ENCODE results near the gene FAM20C.
"Not testable (repeated sequence)": the region's sequence is repeated elsewhere in the genome, so short reads cannot be mapped to it uniquely, and the experiment has no call there.

FAM20C gene

DNA sequence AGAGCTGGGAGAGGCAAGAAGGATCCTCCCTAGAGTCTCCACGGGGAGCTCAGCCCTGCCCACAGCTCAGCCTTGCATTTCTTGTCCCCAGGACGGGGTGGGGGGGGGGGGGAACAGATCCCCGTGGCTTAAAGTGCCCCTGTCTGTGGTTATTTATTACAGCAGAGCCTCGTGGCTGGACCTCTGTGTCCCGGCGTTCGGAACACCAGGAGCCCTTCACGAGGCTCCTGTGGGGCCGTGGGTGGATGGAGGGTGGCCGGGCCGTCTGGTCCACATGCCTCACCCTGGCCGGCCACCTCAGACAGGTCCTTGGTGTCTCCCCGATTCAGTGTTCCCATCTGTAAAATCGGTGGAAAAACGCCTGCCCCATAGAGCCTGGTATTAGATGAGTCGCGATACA is 37.9 kb downstream of the FAM20C start:
- no peak for DNase-seq

DNA sequence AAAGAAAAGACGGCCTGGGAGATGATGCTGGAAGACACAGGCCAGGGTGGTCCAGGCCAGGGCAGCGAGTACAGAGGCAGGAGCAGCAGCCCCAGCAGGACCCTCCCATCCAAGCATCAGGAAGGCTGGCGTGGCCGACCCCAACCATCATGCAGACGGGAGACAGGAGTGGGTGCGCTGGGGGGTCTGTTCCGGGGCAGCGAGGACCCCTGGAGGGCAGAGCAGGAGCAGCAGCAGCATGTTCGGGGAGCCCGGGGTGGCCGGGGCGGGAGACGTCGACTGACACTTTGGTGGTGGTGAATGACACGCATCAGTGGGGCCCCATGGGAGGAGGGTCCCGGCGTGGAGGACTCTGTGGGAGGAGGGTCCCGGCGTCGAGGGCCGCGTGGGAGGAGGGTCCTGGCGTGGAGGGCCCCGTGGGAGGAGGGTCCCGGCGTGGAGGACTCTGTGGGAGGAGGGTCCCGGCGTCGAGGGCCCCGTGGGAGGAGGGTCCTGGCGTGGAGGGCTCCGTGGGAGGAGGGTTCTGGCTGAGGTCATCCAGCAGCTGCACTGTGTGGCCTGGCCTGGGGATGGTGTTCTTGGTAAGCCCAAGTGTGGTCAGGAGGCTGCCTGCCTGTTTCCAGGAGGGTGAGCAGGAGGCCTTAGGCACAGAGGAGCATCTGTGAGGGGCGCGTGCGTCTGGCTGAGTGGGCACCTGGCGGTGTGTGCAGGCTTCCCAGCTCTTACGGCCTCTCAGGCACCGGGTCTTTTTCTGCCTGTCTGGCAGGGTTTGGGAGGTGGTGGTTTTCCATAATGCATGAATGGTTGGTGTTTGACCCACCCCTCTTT is 38.9 kb downstream of the FAM20C start:
- DNase-seq: no peak

DNA sequence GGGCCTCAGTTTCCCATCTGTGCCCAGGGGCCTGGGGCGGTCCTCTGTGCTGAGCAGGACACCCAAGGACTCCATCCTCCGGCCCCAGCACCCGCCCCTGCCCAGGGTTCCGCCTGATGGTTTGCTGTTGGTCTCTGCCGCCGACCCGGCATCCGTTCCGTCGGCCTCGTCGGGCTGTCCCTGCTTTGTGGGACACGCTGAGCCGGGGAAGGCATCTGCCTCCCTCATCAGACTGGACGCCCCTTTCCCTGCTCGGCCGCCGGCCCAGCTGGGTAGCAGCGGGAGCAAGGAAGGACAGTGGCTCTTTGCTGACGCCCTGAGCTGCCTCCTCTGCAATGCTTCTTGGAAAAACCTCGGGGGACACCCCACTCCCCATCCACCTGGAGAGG is 39.5 kb downstream of the FAM20C start:
- no peak for DNase-seq

DNA sequence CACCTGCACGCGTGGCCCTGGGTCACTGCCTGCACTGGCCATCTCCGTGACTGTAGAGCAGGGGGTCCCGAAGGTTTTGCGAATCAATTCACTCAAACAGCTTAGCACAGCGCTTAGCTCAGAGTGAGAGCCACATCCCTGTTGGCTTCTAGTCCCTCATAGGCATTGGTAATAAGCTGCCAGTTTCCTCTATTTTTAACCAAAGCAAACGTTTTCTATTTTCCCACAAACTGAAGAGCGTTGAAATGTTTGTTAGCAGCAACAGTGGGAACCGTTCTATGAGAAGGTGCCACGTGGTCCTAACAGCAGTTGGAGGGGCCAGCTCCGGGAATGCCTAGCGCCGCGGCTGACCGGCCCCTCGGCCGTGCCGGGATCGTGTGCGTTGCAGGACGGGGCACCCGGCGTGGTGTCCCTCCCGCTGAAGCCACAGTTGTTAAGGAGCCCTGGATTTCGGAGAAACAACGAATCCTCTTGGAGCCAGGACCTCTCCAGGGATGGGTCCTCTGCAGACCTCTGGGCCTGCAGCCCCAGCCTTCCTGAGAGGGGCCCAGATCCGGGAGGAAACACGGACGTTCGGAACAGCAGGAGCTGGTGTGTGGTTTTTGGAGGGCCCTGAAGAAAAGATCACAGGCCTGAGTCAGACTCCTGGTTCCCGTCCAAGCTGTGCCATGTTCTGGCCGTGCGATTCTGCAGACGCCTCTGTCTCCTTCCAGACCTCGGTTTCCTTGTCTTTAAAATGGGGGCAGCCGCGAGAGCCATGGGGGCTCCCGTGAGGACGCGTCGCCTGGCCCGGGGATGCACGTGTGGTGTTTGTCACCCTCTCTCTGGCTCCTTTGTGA is 40.3 kb downstream of the FAM20C start:
- DNase-seq: no peak

DNA sequence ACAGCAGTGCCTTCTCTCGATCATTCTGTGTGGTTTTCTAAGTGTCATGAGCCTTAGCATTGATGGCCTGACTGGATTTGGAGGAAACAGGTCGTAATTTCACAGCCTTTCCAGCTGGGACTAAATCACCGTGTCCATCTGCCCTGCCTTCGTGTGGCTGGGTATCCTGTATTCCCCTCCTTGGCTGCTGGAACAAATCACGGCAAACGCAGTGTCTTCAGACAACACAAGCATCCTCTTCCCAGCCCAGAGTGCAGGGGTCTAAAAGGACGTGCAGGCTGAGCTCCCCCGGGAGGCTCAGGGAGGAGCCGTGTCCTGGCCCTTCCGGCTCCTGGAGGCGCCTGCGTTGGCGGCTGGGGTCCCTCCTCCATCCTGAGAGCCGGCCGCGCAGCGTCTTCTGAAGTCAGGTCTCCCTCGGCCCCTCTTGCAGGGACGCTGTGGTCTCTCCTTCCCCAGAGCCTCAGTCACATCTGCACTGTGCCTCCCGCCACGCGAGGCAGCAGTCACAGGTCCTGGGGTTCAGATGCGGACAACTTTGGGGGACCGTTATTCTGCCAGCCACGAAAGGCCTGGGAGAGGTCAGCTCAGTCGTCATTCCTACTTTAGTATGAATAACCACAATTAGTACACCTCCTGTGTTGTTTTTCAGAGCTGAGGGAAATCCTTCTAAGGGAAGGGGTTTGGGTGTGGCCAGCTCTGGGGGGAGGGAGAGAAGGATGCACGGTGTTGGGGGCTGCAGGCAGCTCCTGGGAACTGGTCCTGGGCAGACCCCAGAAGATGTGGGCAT is 41.1 kb downstream of the FAM20C start:
- DNase-seq: no peak

DNA sequence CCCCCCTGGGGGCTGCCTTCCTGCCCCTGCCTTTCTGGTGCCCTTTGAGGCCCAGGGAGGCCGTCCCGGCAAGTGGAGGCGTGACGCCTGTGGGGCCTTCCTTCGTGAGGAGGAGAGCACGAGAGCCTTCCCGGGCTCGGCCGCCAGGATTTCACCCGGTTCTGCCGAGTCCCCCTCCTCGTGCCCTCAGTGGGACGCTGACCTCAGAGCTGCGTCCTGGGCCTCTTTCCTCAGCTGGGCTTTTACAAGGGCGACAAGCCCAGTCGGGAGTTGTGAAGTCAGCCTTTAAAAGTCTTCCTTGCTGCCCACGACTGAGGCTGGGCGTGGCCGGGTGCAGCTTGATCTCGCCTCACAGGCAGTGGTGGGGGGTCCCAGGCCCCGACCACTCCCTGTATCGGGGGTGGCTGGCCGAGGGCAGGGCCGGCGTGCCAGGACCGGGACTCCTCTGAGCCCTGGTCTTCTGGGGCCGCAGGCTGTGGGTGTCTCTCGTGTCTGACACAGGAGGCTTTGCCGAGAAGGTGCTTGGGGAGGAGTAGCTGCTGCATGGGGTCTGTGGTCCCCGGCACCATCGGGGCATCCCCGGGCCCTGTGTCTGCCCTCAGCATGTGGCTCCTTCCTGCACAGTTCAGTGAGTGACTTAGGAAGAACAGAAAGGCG is 41.8 kb downstream of the FAM20C start:
- no peak for DNase-seq

DNA sequence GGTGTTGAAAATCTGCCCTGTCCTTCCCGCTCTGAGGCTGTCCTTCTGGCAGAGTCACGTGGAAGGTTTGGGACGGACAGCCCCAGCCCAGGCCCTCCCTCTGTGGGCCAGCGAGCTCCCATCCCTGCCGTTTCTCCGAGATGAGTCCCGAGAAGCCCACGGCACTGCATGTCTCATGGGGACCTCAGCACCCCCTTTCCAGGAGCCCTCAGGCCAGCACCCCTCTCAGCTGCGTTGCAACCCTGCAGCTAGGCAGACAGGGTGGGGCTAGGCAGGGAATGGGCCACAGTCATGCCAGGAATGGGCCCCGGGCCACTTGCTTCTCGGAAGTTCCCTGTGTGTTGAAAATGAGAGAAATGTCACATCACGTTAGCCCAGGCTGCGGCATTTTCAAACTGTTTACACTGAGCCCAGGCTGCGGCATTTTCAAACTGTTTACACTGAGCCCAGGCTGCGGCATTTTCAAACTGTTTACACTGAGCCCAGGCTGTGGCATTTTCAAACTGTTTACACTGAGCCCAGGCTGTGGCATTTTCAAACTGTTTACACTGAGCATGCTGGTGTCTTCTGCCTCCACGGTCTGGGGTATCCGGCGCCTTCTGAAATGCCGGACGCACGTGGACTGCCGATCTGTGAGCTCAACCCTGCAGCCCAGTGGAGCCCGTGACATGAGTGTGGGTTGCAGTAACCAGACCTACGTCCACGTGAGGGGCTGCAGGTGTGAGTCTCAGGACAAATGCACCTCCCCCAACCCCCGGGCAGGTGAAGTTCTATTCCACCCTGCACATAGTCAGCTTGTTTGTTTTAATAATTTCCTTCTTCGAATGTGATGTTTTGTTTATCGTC is 42.6 kb downstream of the FAM20C start:
- DNase-seq: no peak

DNA sequence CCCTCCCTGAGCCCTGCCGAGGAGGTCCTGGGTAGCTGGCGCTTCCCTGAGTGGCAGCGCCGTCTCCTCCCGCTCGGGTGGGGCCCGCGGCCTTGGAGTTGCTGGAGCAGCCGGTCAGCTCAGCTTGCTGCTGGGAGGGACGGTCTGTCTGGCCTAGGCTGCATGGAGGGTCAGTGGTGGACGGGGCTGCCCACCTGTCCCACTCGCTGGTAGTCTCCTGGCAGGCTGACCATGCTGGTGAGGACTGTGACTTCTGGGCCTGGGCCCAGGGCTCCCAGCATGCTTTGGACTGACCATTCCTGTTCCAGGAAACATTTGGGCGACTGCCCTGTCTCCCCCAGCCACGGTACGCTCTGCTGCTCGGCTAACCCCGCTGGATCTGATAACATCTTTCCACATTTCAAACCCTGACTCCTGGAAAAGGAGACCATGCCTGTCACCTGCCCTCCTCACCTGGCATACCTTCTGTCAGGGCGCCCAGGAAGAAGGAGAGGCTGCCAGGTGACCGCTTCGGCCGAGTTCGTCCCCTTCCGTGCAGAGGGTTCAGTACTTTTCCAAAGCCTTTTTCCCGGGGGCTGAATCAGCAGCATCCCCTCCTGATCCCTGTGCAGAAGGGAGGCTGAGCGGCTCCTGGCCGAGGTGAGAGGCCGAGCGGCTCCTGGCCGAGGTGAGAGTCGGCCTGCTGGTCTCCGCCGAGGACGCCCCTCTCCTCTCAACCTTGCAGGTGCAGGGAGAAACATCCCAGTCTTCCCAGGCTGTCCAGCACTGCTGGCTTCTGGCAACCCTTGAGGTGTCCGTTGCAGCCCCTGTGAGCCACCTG is 43.4 kb downstream of the FAM20C start:
- DNase-seq: no peak

DNA sequence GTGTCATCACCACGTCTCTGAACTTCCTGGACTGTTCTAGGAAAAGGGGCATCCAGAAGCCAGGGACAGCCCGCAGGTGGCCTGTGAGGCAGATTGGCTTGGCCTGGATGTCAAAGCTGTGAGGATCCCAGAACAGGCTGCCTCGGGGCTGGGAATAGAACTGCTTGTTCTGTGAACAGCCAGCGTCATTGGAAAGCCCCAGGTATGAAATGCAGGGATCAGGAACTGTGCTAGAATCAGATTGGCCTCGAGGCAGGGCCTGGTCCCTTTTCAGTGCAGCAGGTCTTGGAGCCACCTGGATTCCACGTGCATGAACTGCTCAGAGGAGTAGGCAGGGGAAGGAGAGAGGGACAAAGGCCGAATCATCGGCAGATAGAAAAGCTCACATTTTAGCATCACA is 44.6 kb downstream of the FAM20C start:
- DNase-seq: no peak

DNA sequence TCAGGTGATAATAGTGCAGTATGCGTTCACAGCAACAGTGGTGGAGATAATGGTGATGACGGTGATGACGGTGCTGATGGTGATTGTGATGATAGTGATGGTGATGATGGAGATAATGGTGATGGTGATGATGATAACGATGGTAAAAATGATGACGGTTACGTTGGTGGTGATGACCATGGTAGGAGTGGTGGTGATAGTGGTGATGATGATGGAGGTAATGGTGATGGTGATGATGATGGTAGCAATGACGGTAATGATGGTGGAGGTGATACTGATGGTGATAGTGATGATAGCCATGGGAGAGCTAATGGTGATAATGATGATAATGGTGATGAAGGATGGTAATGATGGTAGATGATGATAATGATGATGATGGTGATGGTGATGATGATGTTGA is 45.0 kb downstream of the FAM20C start:
- no peak for DNase-seq

DNA sequence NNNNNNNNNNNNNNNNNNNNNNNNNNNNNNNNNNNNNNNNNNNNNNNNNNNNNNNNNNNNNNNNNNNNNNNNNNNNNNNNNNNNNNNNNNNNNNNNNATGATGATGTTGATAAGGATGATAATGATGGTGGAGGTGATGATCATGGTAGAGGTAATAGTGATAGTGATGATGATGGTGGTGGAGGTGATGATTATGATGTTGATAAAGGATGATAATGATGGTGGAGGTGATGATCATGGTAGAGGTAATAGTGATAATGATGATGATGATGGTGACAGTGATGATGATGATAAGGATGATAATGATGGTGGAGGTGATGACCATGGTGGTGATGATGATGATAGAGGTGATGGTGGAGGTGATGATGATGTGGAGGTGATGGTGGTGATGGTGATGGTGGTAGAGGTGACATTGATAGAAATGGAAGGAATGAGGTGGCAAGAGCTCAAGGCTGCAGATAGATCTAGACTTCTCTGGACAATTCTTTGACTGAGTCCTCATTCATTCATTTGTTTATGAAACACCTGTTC is 47.8 kb downstream of the FAM20C start:
- no peak for DNase-seq

DNA sequence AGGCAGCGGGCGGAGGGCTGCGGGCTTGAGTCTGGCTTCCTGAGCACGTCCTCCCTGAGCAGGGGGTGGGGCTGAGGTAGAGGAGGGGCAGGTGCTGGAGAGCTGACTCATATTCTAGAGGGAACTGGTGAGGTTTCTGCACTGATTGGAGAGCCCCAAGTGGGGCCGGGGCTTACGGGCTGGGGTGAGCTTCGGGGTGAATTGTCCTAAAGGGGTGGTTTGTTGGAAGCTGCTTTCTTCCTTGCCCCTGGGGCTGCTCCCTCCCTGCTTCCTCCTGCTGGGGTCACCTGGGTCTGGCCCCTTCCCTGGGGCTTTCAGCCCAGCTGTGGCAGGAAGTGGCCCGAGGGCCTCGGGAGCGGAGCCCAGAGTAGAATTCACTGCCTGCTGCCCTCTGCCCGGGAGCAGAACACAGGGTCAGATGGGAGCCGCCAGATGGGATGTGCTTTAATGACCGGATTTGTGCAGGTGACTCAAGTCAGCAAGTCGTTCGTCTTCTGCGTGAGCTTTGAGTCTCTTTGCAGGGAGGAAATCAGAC is 48.6 kb downstream of the FAM20C start:
- peak; percentile 15 to 25 for DNase-seq

DNA sequence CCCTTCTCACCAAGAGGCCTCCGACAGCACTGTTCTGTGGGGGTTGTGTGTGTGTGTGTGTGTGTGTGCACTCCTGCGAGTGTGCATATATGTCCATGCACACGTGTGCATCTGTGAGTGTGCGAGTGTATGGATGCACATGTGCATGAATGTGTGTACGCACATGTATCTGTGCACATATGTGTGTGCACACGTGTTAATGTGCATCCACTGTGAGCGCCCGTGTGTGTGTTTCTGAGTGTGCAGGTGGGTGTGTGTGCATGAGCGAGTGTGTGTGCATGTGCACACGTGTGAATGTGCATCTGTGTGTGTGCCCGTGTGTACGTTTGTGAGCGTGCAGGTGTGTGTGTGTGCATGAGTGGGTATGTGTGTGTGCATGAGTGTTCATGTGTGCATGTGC is 49.1 kb downstream of the FAM20C start:
- no peak for DNase-seq

DNA sequence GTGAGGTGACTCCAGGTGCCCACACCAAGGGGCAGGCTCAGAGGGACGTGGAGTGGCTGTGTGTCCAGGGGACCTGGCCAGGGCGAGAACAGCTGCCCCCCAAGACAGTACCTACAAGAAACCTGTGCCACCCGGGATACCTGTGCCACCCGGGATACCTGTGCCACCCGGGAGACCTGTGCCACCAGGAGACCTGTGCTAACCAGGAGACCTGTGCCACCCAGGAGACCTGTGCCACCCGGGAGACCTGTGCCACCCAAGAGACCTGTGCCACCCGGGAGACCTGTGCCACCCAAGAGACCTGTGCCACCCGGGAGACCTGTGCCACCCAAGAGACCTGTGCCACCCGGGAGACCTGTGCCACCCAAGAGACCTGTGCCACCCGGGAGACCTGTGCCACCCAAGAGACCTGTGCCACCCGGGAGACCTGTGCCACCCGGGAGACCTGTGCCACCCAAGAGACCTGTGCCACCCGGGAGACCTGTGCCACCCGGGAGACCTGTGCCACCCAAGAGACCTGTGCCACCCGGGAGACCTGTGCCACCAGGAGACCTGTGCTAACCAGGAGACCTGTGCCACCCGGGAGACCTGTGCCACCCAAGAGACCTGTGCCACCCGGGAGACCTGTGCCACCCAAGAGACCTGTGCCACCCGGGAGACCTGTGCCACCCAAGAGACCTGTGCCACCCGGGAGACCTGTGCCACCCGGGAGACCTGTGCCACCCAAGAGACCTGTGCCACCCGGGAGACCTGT is 50.6 kb downstream of the FAM20C start:
- not testable (repeated sequence) for DNase-seq

DNA sequence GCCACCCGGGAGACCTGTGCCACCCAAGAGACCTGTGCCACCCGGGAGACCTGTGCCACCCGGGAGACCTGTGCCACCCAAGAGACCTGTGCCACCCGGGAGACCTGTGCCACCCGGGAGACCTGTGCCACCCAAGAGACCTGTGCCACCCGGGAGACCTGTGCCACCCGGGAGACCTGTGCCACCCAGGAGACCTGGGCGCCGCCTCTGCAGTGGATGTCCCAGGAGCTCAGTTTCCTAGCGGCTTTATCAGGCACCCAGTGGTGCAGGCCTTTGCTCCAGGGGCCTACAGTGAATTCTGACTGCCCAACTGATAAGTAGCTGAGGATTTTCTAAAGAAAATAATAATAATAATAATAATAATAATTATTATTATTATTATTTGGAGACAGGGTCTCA is 51.2 kb downstream of the FAM20C start:
- DNase-seq: not testable (repeated sequence)

DNA sequence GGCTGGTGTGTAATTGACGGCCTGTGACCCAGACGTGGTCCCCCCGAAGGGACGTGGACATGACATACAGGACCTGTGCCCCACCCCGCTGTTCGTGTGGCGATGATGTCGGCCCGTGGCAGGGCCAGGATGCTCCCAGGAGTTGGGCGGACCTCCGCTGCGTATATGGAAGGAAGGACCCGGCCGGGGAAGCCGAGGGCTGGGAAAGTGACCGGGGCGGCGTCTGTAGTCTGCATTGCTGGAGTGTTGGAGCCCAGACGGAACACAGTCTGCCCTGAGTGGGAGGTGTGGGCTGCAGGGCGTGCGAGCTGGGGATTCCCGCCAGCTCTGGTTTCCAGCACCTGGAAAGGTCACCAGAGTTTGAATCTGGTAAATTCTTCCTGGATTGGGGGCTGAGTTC is 52.6 kb downstream of the FAM20C start:
- DNase-seq: no peak

DNA sequence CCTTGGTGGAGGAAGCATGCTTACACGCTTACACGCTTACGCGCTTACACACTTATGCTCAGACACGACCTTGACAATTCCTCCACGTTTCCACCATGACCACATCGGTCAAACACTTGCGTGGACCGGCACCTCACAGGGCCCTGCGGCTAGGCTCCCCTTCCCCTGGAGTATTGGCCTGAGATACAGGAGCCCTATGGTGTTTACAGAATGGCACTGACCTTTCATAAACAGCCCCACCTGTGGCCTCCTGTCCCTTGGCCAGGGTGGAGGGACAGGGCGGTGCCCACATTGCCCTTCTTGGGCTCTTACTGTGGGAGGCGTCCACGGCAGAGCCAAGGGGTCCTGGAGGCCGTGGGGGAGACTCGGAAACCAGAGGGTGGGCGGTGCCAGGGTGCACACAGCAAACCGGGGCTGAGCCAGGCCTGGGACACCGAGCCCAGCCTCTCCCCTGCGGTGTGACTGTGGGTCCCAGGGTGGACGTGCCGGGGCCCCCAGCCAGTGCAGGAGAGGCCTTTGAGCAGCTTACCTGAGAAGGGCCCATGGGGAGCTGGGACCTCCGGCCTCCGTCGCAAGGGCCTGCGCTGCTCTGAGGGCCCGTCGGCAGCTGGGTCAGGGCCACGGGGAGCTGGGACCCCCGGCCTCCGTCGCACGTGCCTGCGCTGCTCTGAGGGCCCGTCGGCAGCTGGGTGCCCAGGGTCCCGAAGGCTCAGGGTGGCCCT is 53.4 kb downstream of the FAM20C start:
- no peak for DNase-seq

DNA sequence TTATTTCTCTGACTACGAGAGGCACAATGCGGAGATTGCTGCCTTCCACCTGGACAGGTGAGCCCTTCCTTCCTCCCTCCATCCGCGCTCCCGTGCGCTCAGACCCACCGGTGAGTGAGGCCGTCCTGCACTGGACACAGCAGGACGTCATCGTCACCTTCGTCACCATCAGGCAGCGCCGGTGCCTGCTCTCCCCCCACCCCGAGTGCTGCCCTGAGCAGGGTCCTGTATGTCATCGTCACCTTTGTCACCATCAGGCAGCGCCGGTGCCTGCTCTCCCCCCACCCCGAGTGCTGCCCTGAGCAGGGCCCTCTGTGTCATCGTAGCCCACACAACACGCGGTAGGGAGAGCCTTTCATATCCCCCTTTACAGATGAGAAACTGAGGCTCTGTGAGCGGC is 54.1 kb downstream of the FAM20C start:
- no peak for DNase-seq

DNA sequence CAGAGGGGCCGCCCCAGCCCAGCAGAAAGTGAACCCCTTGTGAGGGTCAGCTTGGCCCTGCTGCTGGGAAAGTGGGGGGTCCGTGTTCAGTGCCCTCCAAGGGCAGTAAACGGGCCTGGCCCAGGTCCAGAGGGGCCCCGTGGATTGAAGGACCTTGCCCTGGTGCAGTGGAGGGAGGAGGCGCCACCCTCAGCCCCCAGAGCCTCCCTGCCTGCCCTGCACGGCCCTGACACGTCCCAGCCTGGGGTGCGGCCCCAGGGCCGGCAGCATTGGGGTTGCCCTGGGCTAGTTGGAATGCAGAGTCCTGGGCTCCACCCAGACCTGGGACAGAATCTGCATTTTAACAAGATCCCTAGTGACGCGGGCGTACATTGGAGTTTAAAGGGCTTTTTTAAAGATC is 54.8 kb downstream of the FAM20C start:
- DNase-seq: no peak

Data from activated CD4-positive, alpha-beta T cell treated with anti-CD3 and anti-CD28 coated beads, Interleukin-2, amount 50 U/mL, for 48 hours (primary cell).